HCT116 (cell line): ENCODE data around the gene NEDD4. TPM values are rescaled to one million over a fixed set of nuclear protein-coding genes. Genes with fewer than 3 reads are reported as not detected.

Source experiments
- ATAC-seq: fragments of 200-7000 bp; cut with Tn5 transposase; 2 replicates; pipeline ENCODE4 v1.9.1; 2020; ENCODE audit warnings: mild to moderate bottlenecking, moderate library complexity
- BruUV-seq: library from RNA; stranded (reverse); fragments of 400-500 nt; replicated peaks from 2 replicates; lab custom pipeline; 2021; lab: Mats Ljungman, UMichigan
- CTCF ChIA-PET: fragments of 300-600 bp; sonication (Branson Sonifier 250); formaldehyde crosslinking; loops from one replicate; lab custom pipeline; 2021; ENCODE audit warnings: antibody characterized with exemption; lab: Charles Lee
- POLR2A ChIA-PET: fragments of 300-600, 350-600 bp; sonication (Branson Sonifier 250); formaldehyde crosslinking; loops from one replicate; lab custom pipeline; 2021; ENCODE audit warnings: antibody characterized with exemption; lab: Charles Lee
- RAD21 ChIA-PET, 2 experiments: fragments of 300-600 bp; sonication (Branson Sonifier 250); formaldehyde crosslinking; loops; one replicate each; lab custom pipeline; 2023; ENCODE audit warnings: low total read pairs in 2 of 2; ENCODE audit not compliant: uncharacterized antibody in 2 of 2, unreplicated experiment in 2 of 2, low non-redundant PET in 1 of 2; lab: Charles Lee
- DNase-seq: peaks from one replicate; pipeline ENCODE4 v3.0.0-alpha.2; 2010; ENCODE audit warnings: low read depth, low spot score
- H2AFZ ChIP-seq: fragments of 200-600 bp; shearing (Covaris generic), sonication (generic); 2 replicates; pipeline ENCODE4 v1.6.1; 2017; ENCODE audit warnings: low read depth, mixed run types, mixed read lengths, antibody characterized with exemption, low read length; ENCODE audit not compliant: poor library complexity, severe bottlenecking
- H3K27ac ChIP-seq: 2 replicates; pipeline ENCODE4 v1.5.1; 2012; ENCODE audit warnings: low read depth, low read length
- H3K27me3 ChIP-seq: fragments of 200-600 bp; sonication (generic); 2 replicates; pipeline ENCODE4 v1.6.1; 2016; ENCODE audit warnings: mixed run types, low read length, mixed read lengths; ENCODE audit not compliant: insufficient read depth
- H3K36me3 ChIP-seq, 2 experiments: fragments of 200-500 bp in 1 of 2; fragments of 200-600 bp in 1 of 2; sonication (Bioruptor generic) in 1 of 2; sonication (generic) in 1 of 2; 2 replicates each; pipeline versions ENCODE4 v1.5.1 to v1.6.1; 2014 to 2016; ENCODE audit warnings: low read length in 2 of 2, inconsistent platforms in 1 of 2, mixed read lengths in 1 of 2, mixed run types in 1 of 2; ENCODE audit not compliant: insufficient read depth in 2 of 2, control insufficient read depth in 1 of 2
- H3K4me1 ChIP-seq, 2 experiments: fragments of 200-600 bp in 1 of 2; sonication (generic) in 1 of 2; 2 replicates each; pipeline versions ENCODE4 v1.5.1 to v1.6.1; 2012 to 2017; ENCODE audit warnings: low read length in 2 of 2, inconsistent platforms in 1 of 2, mild to moderate bottlenecking in 1 of 2, mixed read lengths in 1 of 2, mixed run types in 1 of 2, moderate library complexity in 1 of 2; ENCODE audit not compliant: insufficient read depth in 2 of 2, control insufficient read depth in 1 of 2
- H3K4me2 ChIP-seq: fragments of 200-600 bp; sonication (generic); 2 replicates; pipeline ENCODE4 v1.6.1; 2017; ENCODE audit warnings: mixed run types, low read length, mixed read lengths
- H3K4me3 ChIP-seq, 2 experiments: fragments of 200-600 bp in 1 of 2; sonication (generic) in 1 of 2; replicated peaks in 1 of 2; 2 replicates each; pipeline ENCODE4 v1.5.1; 2011 to 2016; ENCODE audit warnings: low read length in 2 of 2, control low read depth in 1 of 2, low read depth in 1 of 2, mild to moderate bottlenecking in 1 of 2, mixed read lengths in 1 of 2, mixed run types in 1 of 2
- H3K79me2 ChIP-seq: fragments of 200-600 bp; sonication (generic); 2 replicates; pipeline ENCODE4 v1.6.1; 2017; ENCODE audit warnings: mild to moderate bottlenecking, mixed run types, low read length, moderate library complexity, mixed read lengths; ENCODE audit not compliant: insufficient read depth
- H3K9ac ChIP-seq: fragments of 200-600 bp; sonication (generic); 2 replicates; pipeline ENCODE4 v1.6.1; 2016; ENCODE audit warnings: low read length, mixed read lengths
- H3K9me2 ChIP-seq: fragments of 200-600 bp; sonication (generic), shearing (Covaris generic); 2 replicates; pipeline ENCODE4 v1.6.1; 2017; ENCODE audit warnings: mixed run types, mild to moderate bottlenecking, moderate library complexity; ENCODE audit not compliant: insufficient read depth
- H3K9me3 ChIP-seq, 2 experiments: fragments of 200-500 bp in 1 of 2; fragments of 200-600 bp in 1 of 2; sonication (Bioruptor generic) in 1 of 2; sonication (generic) in 1 of 2; 2 replicates each; pipeline ENCODE4 v1.6.1; 2014 to 2017; ENCODE audit warnings: low read length in 2 of 2, mixed read lengths in 2 of 2, inconsistent platforms in 1 of 2, low read depth in 1 of 2, mild to moderate bottlenecking in 1 of 2, mixed run types in 1 of 2, moderate library complexity in 1 of 2; ENCODE audit not compliant: control insufficient read depth in 1 of 2, insufficient read depth in 1 of 2
- H4K20me1 ChIP-seq: fragments of 200-600 bp; sonication (generic), shearing (Covaris generic); 2 replicates; pipeline ENCODE4 v1.6.1; 2017; ENCODE audit warnings: mixed run types, mild to moderate bottlenecking, moderate library complexity; ENCODE audit not compliant: insufficient read depth
- EZH2 ChIP-seq: fragments of 200-600 bp; sonication (generic); IDR thresholded peaks from 2 replicates; pipeline ENCODE4 v1.6.1; 2017; ENCODE audit warnings: antibody characterized with exemption, mixed run types
- RAD21 ChIP-seq: IDR thresholded peaks from 2 replicates; pipeline ENCODE4 v1.6.1; 2012; ENCODE audit warnings: low read depth, mild to moderate bottlenecking
- YY1 ChIP-seq: IDR thresholded peaks from 2 replicates; pipeline ENCODE4 v1.6.1; 2011; ENCODE audit warnings: low read length, low read depth, moderate library complexity, mild to moderate bottlenecking; ENCODE audit not compliant: insufficient replicate concordance; ENCODE audit errors: extremely low read depth
- intact Hi-C: fragments of 100-400 bp; cut with micrococcal nuclease; formaldehyde crosslinking; loops from 2 replicates; pipeline ENCODE4 v1.10.0; 2022
- total RNA-seq: library from RNA; stranded (reverse); gene quantifications from one replicate; pipeline ENCODE4 v1.2.1, GENCODE V29; 2021; ENCODE audit not compliant: unreplicated experiment

The NEDD4 gene
- total RNA-seq, 1 experiment from 2014 or later = 13.7 TPM

- Histone ChIP-seq H3K9me3 (no peaks in the 10 kb centered on the region), H3K27ac (no peak overlapping the region), H3K4me3 (no peak overlapping the region), H3K36me3 (no peaks in the 10 kb centered on the region), H3K4me2 (no peak overlapping the region), H3K4me1 (no peaks in the 10 kb centered on the region), H2AFZ (no peak overlapping the region), H3K9me2 (no peaks in the 10 kb centered on the region), H4K20me1 (no peaks in the 10 kb centered on the region), H3K9ac (no peak overlapping the region), H3K79me2 (no peaks in the 10 kb centered on the region), H3K27me3 (no peaks in the 10 kb centered on the region)
- RAD21 ChIA-PET = no interaction called here
- DNase-seq = no peak
- no TSS peak for BruUV-seq
- no peak for ATAC-seq
- POLR2A ChIA-PET = no interaction called here
- CTCF ChIA-PET = no interaction called here
- TF ChIP-seq YY1 (no peak), EZH2 (no peak)
- intact Hi-C loops = no loop called here
Observed at GRCh38 chr15:56031836-56032235, 38.4 kb upstream of the NEDD4 start.

- no peak for TF ChIP-seq RAD21
- intact Hi-C loops = no loop called here
- no TSS peak for BruUV-seq
- DNase-seq = no peak
- CTCF ChIA-PET = no interaction called here
- ATAC-seq = no peak
- RAD21 ChIA-PET = no interaction called here
- Histone ChIP-seq H3K36me3 (no peaks in the 10 kb centered on the region), H3K9ac (no peak overlapping the region), H3K27ac (no peak overlapping the region), H3K4me2 (no peak overlapping the region), H2AFZ (no peak overlapping the region), H3K4me1 (no peaks in the 10 kb centered on the region), H3K4me3 (no peak overlapping the region), H3K9me2 (no peaks in the 10 kb centered on the region), H4K20me1 (no peaks in the 10 kb centered on the region), H3K9me3 (no peaks in the 10 kb centered on the region), H3K27me3 (no peaks in the 10 kb centered on the region), H3K79me2 (no peaks in the 10 kb centered on the region)
- POLR2A ChIA-PET = no interaction called here
Observed at GRCh38 chr15:56031402-56031801, 38.0 kb upstream of the NEDD4 start.
